Neural progenitor cell (in vitro differentiated cells): ENCODE data around the gene CHCHD6. TPM values are rescaled to one million over a fixed set of nuclear protein-coding genes. Genes with fewer than 3 reads are reported as not detected.

Experiments
- DNase-seq: peaks from one replicate; pipeline ENCODE4 v3.0.0-alpha.2; 2016; ENCODE audit warnings: low spot score
- H2AFZ ChIP-seq: fragments of 200-600 bp; sonication (generic); replicated peaks from 2 replicates; pipeline ENCODE4 v1.6.1; 2016; ENCODE audit warnings: antibody characterized with exemption
- H3F3A ChIP-seq: fragments of 200-600 bp; sonication (generic); 2 replicates; pipeline ENCODE4 v1.6.1; 2016; ENCODE audit warnings: antibody characterized with exemption, low read depth
- H3K27ac ChIP-seq: fragments of 200-600 bp; sonication (generic); 2 replicates; pipeline ENCODE4 v1.5.1; 2016; ENCODE audit warnings: mild to moderate bottlenecking
- H3K27me3 ChIP-seq: fragments of 200-600 bp; sonication (generic); 2 replicates; pipeline ENCODE4 v1.6.1; 2016; ENCODE audit warnings: mild to moderate bottlenecking, moderate library complexity
- H3K36me3 ChIP-seq: fragments of 200-600 bp; sonication (generic); 2 replicates; pipeline ENCODE4 v1.5.1; 2016
- H3K4me1 ChIP-seq: fragments of 200-600 bp; sonication (generic); 2 replicates; pipeline ENCODE4 v1.6.1; 2016; ENCODE audit warnings: mixed run types
- H3K4me2 ChIP-seq: fragments of 200-600 bp; sonication (generic); 2 replicates; pipeline ENCODE4 v1.6.1; 2016
- H3K4me3 ChIP-seq: fragments of 200-600 bp; sonication (generic); 2 replicates; pipeline ENCODE4 v1.5.1; 2016
- H3K79me2 ChIP-seq: fragments of 200-600 bp; sonication (generic); 2 replicates; pipeline ENCODE4 v1.6.1; 2016; ENCODE audit warnings: low read depth
- H3K9ac ChIP-seq: fragments of 200-600 bp; sonication (generic); 2 replicates; pipeline ENCODE4 v1.6.1; 2016
- H3K9me3 ChIP-seq: fragments of 200-600 bp; sonication (generic); 2 replicates; pipeline ENCODE4 v1.5.1; 2016; ENCODE audit warnings: low read depth
- H4K20me1 ChIP-seq: fragments of 200-600 bp; sonication (generic); 2 replicates; pipeline ENCODE4 v1.6.1; 2016; ENCODE audit warnings: low read depth
- H3K27ac Mint-ChIP-seq: 3 replicates; pipeline ENCODE4 v1.8.0; 2021; ENCODE audit warnings: mixed read lengths
- H3K27me3 Mint-ChIP-seq: 2 replicates; pipeline ENCODE4 v1.8.0; 2022; ENCODE audit warnings: low read depth, mild to moderate bottlenecking, inconsistent platforms, moderate library complexity, mixed read lengths; ENCODE audit not compliant: insufficient read depth
- H3K36me3 Mint-ChIP-seq: 3 replicates; pipeline ENCODE4 v1.8.0; 2021; ENCODE audit warnings: mixed read lengths
- H3K4me1 Mint-ChIP-seq: 3 replicates; pipeline ENCODE4 v1.8.0; 2021; ENCODE audit warnings: mixed read lengths
- H3K4me3 Mint-ChIP-seq: 3 replicates; pipeline ENCODE4 v1.8.0; 2021; ENCODE audit warnings: mild to moderate bottlenecking, moderate library complexity, mixed read lengths
- H3K9me3 Mint-ChIP-seq: 3 replicates; pipeline ENCODE4 v1.8.0; 2020; ENCODE audit warnings: mixed read lengths
- EZH2 ChIP-seq: fragments of 200-600 bp; sonication (generic); IDR thresholded peaks from 2 replicates; pipeline ENCODE4 v1.6.1; 2017; ENCODE audit warnings: antibody characterized with exemption, mild to moderate bottlenecking, moderate library complexity
- EZH2phosphoT487 ChIP-seq: fragments of 200-600 bp; sonication (generic); IDR thresholded peaks from 2 replicates; pipeline ENCODE4 v1.6.1; 2017; ENCODE audit warnings: antibody characterized with exemption
- total RNA-seq: library from RNA; depleted of rRNA; stranded (reverse); fragments of >200 nt; gene quantifications from 2 replicates; pipeline ENCODE4 v1.2.3, GENCODE V29; 2015; ENCODE audit warnings: low replicate concordance
- TF ChIP-seq, protein P1 (sequence below): fragments of 200-600 bp; sonication (generic); IDR thresholded peaks from 2 replicates; pipeline ENCODE4 v1.5.1; 2017; ENCODE audit warnings: antibody characterized with exemption, mild to moderate bottlenecking

The CHCHD6 gene
- total RNA-seq, 1 donor from 2014 or later, result 35.7 TPM

DNA sequence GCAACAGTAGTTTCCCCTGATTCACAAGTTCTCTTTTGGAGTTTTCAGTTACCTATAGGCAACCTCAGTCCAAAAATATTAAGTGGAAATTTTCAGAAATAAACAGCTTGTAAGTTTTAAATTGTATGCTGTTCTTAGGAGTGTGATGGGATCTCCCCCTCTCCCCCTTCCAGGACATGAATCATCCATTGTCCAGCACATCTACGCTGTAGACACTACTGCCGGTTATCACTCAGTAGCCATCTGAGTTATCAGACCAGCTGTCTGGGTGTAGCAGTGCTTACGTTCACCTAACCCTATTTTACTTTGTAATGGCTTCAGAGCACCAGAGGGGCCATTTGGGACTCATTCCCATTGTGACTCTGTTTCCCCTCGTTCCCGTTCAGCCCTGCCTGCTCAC, 182.2 kb downstream of the CHCHD6 start:
- no peak overlapping the region for H3K27ac Mint-ChIP-seq
- H3K4me2 ChIP-seq, result no peak overlapping the region

DNA sequence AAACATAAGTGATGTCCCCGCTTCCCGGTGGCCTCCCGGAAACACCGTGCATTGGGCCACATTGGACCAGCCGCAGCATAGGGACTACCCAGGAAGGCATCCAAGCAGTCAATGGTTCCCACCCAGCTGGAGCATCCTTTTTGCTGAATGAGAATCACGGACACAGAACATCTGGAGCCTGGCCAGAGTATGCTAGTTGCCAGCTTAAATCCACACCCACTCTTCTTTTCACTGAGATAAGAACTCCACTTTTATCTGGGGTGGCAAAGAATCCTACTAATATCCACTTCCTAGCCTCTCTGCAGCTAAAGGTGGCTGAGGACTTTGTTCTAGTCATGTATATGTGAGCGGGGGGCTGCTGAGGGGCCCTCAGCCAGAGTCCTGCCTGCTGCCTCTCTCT, 183.6 kb downstream of the CHCHD6 start:
- no peaks in the 10 kb centered on the region for H3K27me3 ChIP-seq
- H3K4me2 ChIP-seq, result no peak overlapping the region
- H3K4me3 ChIP-seq, result no peak overlapping the region
- no peaks in the 10 kb centered on the region for H3K9me3 ChIP-seq
- H2AFZ ChIP-seq, result no peak overlapping the region
- H4K20me1 ChIP-seq, result no peaks in the 10 kb centered on the region
- no peaks in the 10 kb centered on the region for H3F3A ChIP-seq
- no peak for TF ChIP-seq EZH2
- no peak for TF ChIP-seq EZH2phosphoT487
- TF ChIP-seq, protein P1, sequence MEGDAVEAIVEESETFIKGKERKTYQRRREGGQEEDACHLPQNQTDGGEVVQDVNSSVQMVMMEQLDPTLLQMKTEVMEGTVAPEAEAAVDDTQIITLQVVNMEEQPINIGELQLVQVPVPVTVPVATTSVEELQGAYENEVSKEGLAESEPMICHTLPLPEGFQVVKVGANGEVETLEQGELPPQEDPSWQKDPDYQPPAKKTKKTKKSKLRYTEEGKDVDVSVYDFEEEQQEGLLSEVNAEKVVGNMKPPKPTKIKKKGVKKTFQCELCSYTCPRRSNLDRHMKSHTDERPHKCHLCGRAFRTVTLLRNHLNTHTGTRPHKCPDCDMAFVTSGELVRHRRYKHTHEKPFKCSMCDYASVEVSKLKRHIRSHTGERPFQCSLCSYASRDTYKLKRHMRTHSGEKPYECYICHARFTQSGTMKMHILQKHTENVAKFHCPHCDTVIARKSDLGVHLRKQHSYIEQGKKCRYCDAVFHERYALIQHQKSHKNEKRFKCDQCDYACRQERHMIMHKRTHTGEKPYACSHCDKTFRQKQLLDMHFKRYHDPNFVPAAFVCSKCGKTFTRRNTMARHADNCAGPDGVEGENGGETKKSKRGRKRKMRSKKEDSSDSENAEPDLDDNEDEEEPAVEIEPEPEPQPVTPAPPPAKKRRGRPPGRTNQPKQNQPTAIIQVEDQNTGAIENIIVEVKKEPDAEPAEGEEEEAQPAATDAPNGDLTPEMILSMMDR, result no peak
- no peaks in the 10 kb centered on the region for H3K4me1 ChIP-seq
- no peak for DNase-seq
- H3K27ac ChIP-seq, result no peak overlapping the region
- Mint-ChIP-seq H3K4me3 (no peak overlapping the region), H3K9me3 (no peaks in the 10 kb centered on the region), H3K27me3 (peaks cover 6% of the 10 kb centered on the region), H3K27ac (peak overlapping the region; percentile 53), H3K4me1 (peaks cover 15% of the 10 kb centered on the region), H3K36me3 (peaks cover 2% of the 10 kb centered on the region)
- no peak overlapping the region for H3K9ac ChIP-seq
- no peaks in the 10 kb centered on the region for H3K36me3 ChIP-seq
- H3K79me2 ChIP-seq, result no peaks in the 10 kb centered on the region

More for the DNA sequence above, 182.2 kb downstream of the CHCHD6 start:
- H3K4me1 ChIP-seq, result no peaks in the 10 kb centered on the region
- H3K36me3 Mint-ChIP-seq, result peaks cover 2% of the 10 kb centered on the region
- H3K27ac ChIP-seq, result no peak overlapping the region
- no peak overlapping the region for H3K4me3 ChIP-seq
- no peaks in the 10 kb centered on the region for H3K9me3 ChIP-seq
- no peaks in the 10 kb centered on the region for H3K79me2 ChIP-seq
- H3F3A ChIP-seq, result no peaks in the 10 kb centered on the region
- H3K36me3 ChIP-seq, result no peaks in the 10 kb centered on the region
- H3K4me3 Mint-ChIP-seq, result no peak overlapping the region
- H3K27me3 Mint-ChIP-seq, result peaks cover 6% of the 10 kb centered on the region
- DNase-seq, result no peak
- TF ChIP-seq EZH2phosphoT487 (no peak), EZH2 (no peak)
- TF ChIP-seq, protein P1, result no peak
- no peak overlapping the region for H3K9ac ChIP-seq
- no peaks in the 10 kb centered on the region for H4K20me1 ChIP-seq
- H3K9me3 Mint-ChIP-seq, result no peaks in the 10 kb centered on the region
- H3K27me3 ChIP-seq, result no peaks in the 10 kb centered on the region
- H2AFZ ChIP-seq, result no peak overlapping the region
- peaks cover 15% of the 10 kb centered on the region for H3K4me1 Mint-ChIP-seq

DNA sequence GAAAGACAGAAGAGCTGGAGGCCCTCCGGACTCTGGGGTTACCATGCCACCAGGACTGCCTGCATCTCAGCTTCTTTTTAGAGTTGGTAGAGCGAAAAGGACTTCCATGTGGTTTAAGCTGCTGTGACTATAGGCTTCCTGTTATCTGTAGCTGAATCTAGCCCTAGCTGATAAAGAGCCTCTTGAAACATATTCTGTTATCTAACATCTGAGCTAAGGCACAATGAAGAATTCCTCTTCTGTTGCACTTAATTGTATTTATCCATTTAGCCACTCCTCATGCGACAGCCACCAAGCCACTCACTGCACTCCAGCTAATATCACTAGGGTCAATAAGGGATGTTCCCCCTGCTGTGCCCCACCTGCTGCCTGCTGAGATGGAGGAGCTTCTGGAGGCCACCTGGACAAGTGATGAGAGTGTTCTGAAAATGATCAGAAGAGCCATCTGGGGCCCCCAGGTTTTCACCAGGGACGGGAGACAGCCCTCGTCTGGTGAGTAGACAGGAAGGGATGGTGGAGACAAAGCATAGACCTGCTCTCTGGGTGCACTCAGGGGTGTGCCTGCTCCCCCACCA, 184.2 kb downstream of the CHCHD6 start:
- TF ChIP-seq, protein P1, result no peak
- no peak for TF ChIP-seq EZH2phosphoT487
- no peak for TF ChIP-seq EZH2

More for the DNA sequence above, 184.2 kb downstream of the CHCHD6 start:
- no peak overlapping the region for H2AFZ ChIP-seq
- H3K4me3 ChIP-seq, result no peak overlapping the region
- H3K4me2 ChIP-seq, result no peak overlapping the region
- Mint-ChIP-seq H3K27ac (peak overlapping the region; percentile 72), H3K4me1 (peaks cover 18% of the 10 kb centered on the region), H3K27me3 (peaks cover 4% of the 10 kb centered on the region), H3K9me3 (no peaks in the 10 kb centered on the region), H3K36me3 (peaks cover 2% of the 10 kb centered on the region), H3K4me3 (no peak overlapping the region)
- no peaks in the 10 kb centered on the region for H3K27me3 ChIP-seq
- no peaks in the 10 kb centered on the region for H4K20me1 ChIP-seq
- no peak for DNase-seq
- H3K9ac ChIP-seq, result no peak overlapping the region
- H3F3A ChIP-seq, result no peaks in the 10 kb centered on the region
- no peak overlapping the region for H3K27ac ChIP-seq
- H3K79me2 ChIP-seq, result no peaks in the 10 kb centered on the region
- no peaks in the 10 kb centered on the region for H3K4me1 ChIP-seq
- H3K9me3 ChIP-seq, result no peaks in the 10 kb centered on the region
- H3K36me3 ChIP-seq, result no peaks in the 10 kb centered on the region
